Thymus (tissue), 11 donors: ENCODE data around the gene NLGN4Y. TPM values are rescaled to one million over a fixed set of nuclear protein-coding genes. Genes with fewer than 3 reads are reported as not detected.

Experiments used
- DNase-seq, 9 donors: peaks; one replicate each; pipeline ENCODE4 v3.0.0-alpha.2; 2013; ENCODE audit warnings: low spot score in 9 of 9, low read depth in 6 of 9, missing footprints in 1 of 9
- H3K27ac ChIP-seq, 2 donors: one replicate each; pipeline ENCODE4 v1.5.1; 2013; ENCODE audit warnings: control low read depth in 1 of 2, low read depth in 1 of 2, low read length in 1 of 2, mild to moderate bottlenecking in 1 of 2, moderate library complexity in 1 of 2
- H3K27me3 ChIP-seq, 2 donors: one replicate each; pipeline ENCODE4 v1.5.1; 2013; ENCODE audit warnings: low read length in 1 of 2; ENCODE audit not compliant: control insufficient read depth in 2 of 2, insufficient read depth in 1 of 2
- H3K36me3 ChIP-seq, 2 donors: one replicate each; pipeline ENCODE4 v1.5.1; 2013; ENCODE audit warnings: low read length in 1 of 2, mild to moderate bottlenecking in 1 of 2, moderate library complexity in 1 of 2; ENCODE audit not compliant: control insufficient read depth in 2 of 2, insufficient read depth in 2 of 2
- H3K4me1 ChIP-seq, 2 donors: one replicate each; pipeline ENCODE4 v1.5.1; 2013; ENCODE audit warnings: low read length in 2 of 2; ENCODE audit not compliant: control insufficient read depth in 2 of 2, insufficient read depth in 2 of 2
- H3K4me3 ChIP-seq, 2 donors: one replicate each; pipeline ENCODE4 v1.5.1; 2013; ENCODE audit warnings: low read length in 2 of 2, control low read depth in 1 of 2, mild to moderate bottlenecking in 1 of 2
- H3K9me3 ChIP-seq, 2 donors: one replicate each; pipeline ENCODE4 v1.5.1; 2013; ENCODE audit warnings: low read length in 1 of 2, mild to moderate bottlenecking in 1 of 2; ENCODE audit not compliant: control insufficient read depth in 2 of 2, insufficient read depth in 1 of 2
- WGBS: extraction: QIAGEN DNeasy Blood & Tissue Kit; methylation state at CpG from one replicate; pipeline ENCODE4 v1.1.7; 2013; 5-methylcytosine and 5-hydroxymethylcytosine counted together
- polyA plus RNA-seq: library from polyadenylated mRNA; stranded (reverse); fragments of 200-250 nt; gene quantifications from one replicate; pipeline ENCODE4 v1.2.3, GENCODE V29; 2013
- total RNA-seq: library from RNA; stranded (reverse); fragments of 120-200 nt; gene quantifications from one replicate; pipeline ENCODE4 v1.2.4, GENCODE V29; 2013
- donor health status: healthy.

The NLGN4Y gene
- total and polyA plus RNA-seq, 2 donors = 0.24 to 3.0 TPM

GRCh38 chrY:14528361-14528760 lies 4.0 kb downstream of the NLGN4Y start:
- Histone ChIP-seq H3K27ac (no peak overlapping the region), H3K36me3 (no peaks in the 10 kb centered on the region), H3K4me3 (no peak overlapping the region), H3K4me1 (no peaks in the 10 kb centered on the region), H3K9me3 (no peaks in the 10 kb centered on the region), H3K27me3 (no peaks in the 10 kb centered on the region)
- 81% methylated on average over 7 of the region's 7 CpGs for WGBS
- DNase-seq = no peak

GRCh38 chrY:14536703-14537102 lies 12.4 kb downstream of the NLGN4Y start:
- Histone ChIP-seq H3K27ac (no peak overlapping the region), H3K4me3 (no peak overlapping the region), H3K27me3 (no peaks in the 10 kb centered on the region), H3K4me1 (no peaks in the 10 kb centered on the region), H3K9me3 (no peaks in the 10 kb centered on the region), H3K36me3 (no peaks in the 10 kb centered on the region)
- no peak for DNase-seq

GRCh38 chrY:14543506-14543905 lies 19.2 kb downstream of the NLGN4Y start:
- DNase-seq = no peak
- H3K9me3 ChIP-seq = no peaks in the 10 kb centered on the region
- WGBS = 95% methylated on average over 5 of the region's 5 CpGs
- H3K27ac ChIP-seq = no peak overlapping the region
- no peaks in the 10 kb centered on the region for H3K4me1 ChIP-seq
- H3K4me3 ChIP-seq = no peak overlapping the region
- no peaks in the 10 kb centered on the region for H3K36me3 ChIP-seq
- H3K27me3 ChIP-seq = no peaks in the 10 kb centered on the region

GRCh38 chrY:14581294-14581693 lies 57.0 kb downstream of the NLGN4Y start:
- Histone ChIP-seq H3K27me3 (no peaks in the 10 kb centered on the region), H3K4me1 (no peaks in the 10 kb centered on the region), H3K36me3 (no peaks in the 10 kb centered on the region), H3K27ac (no peak overlapping the region), H3K4me3 (no peak overlapping the region), H3K9me3 (no peaks in the 10 kb centered on the region)
- WGBS = 95% methylated on average over 3 of the region's 3 CpGs
- DNase-seq = no peak

- Histone ChIP-seq H3K4me1 (no peaks in the 10 kb centered on the region), H3K36me3 (no peaks in the 10 kb centered on the region), H3K27ac (no peak overlapping the region), H3K9me3 (no peaks in the 10 kb centered on the region), H3K4me3 (no peak overlapping the region), H3K27me3 (no peaks in the 10 kb centered on the region)
- 82% methylated on average over 4 of the region's 4 CpGs for WGBS
- DNase-seq = no peak
Observed at GRCh38 chrY:14586725-14587124, 62.4 kb downstream of the NLGN4Y start.

GRCh38 chrY:14601372-14601771 lies 77.0 kb downstream of the NLGN4Y start:
- Histone ChIP-seq H3K4me3 (no peak overlapping the region), H3K9me3 (no peaks in the 10 kb centered on the region), H3K36me3 (no peaks in the 10 kb centered on the region), H3K4me1 (no peaks in the 10 kb centered on the region), H3K27ac (no peak overlapping the region), H3K27me3 (no peaks in the 10 kb centered on the region)
- DNase-seq = no peak
- WGBS = 87% methylated on average over 11 of the region's 11 CpGs

GRCh38 chrY:14617625-14618024 lies 93.3 kb downstream of the NLGN4Y start:
- H3K27me3 ChIP-seq = no peaks in the 10 kb centered on the region
- H3K4me3 ChIP-seq = no peak overlapping the region
- 92% methylated on average over 1 of the region's 1 CpG for WGBS
- H3K4me1 ChIP-seq = no peaks in the 10 kb centered on the region
- H3K9me3 ChIP-seq = no peaks in the 10 kb centered on the region
- no peaks in the 10 kb centered on the region for H3K36me3 ChIP-seq
- DNase-seq = no peak
- H3K27ac ChIP-seq = no peak overlapping the region

GRCh38 chrY:14618513-14618912 lies 94.2 kb downstream of the NLGN4Y start:
- DNase-seq = no peak
- Histone ChIP-seq H3K9me3 (no peaks in the 10 kb centered on the region), H3K27me3 (no peaks in the 10 kb centered on the region), H3K4me3 (no peak overlapping the region), H3K36me3 (no peaks in the 10 kb centered on the region), H3K27ac (no peak overlapping the region), H3K4me1 (no peaks in the 10 kb centered on the region)
- 91% methylated on average over 2 of the region's 2 CpGs for WGBS

- 92% methylated on average over 6 of the region's 6 CpGs for WGBS
- Histone ChIP-seq H3K9me3 (no peaks in the 10 kb centered on the region), H3K27ac (no peak overlapping the region), H3K36me3 (no peaks in the 10 kb centered on the region), H3K4me1 (no peaks in the 10 kb centered on the region), H3K27me3 (no peaks in the 10 kb centered on the region), H3K4me3 (no peak overlapping the region)
- DNase-seq = no peak
Observed at GRCh38 chrY:14628208-14628607, 103.9 kb downstream of the NLGN4Y start.

GRCh38 chrY:14631676-14632075 lies 107.3 kb downstream of the NLGN4Y start:
- no peak for DNase-seq
- Histone ChIP-seq H3K27me3 (no peaks in the 10 kb centered on the region), H3K36me3 (no peaks in the 10 kb centered on the region), H3K9me3 (no peaks in the 10 kb centered on the region), H3K4me1 (no peaks in the 10 kb centered on the region), H3K4me3 (no peak overlapping the region), H3K27ac (no peak overlapping the region)
- 100% methylated on average over 1 of the region's 1 CpG for WGBS
